Bladder microvascular endothelial cell (primary cell): Measurements from ENCODE around the gene PLCL1. TPM values are rescaled to one million over a fixed set of nuclear protein-coding genes. Genes with fewer than 3 reads are reported as not detected.

Source experiments
- total RNA-seq: library from RNA; depleted of rRNA; stranded (reverse); fragments of >200 nt; gene quantifications from 2 replicates; pipeline ENCODE4 v1.2.3, GENCODE V29; 2014

The PLCL1 gene
- 2.0 and 2.1 TPM in 2 replicates for total RNA-seq

DNA sequence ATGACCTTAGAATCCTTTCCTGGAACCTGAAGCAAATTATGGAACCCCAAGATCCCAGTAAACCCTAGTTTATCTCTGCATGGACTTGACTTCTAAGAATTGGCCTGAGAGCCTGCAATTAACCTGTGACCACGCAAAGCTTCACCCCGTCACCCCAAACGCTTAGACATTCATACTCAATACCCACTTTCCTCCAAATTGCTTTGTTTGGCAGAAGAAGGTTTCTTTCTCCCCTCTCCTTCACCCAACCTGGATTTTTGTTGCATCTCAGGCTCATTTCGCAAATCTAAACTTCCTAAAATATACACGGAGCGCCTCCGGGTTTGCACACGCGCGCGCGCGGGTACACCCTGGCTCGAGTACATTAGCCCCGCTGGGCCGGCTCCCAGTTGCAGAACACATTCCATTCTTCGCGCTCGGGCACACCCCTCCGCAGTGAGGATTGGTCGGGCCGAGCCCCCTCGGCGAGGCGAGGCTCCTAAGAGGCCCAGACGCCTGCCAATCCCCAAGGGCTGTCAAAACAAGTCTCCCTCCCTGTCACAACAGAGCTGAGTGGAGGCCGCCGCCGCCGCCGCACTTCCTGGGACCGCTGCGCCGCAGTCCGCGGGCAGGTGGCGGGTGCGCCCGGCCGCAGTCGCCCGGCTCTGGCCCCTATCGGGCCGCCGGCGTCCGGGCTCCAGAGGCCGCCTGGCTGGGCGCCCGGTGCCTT lies at the start of gene PLCL1:
PLCL1 (plus strand) TSS at position 545 of the 709 bp plus-strand sequence.

DNA sequence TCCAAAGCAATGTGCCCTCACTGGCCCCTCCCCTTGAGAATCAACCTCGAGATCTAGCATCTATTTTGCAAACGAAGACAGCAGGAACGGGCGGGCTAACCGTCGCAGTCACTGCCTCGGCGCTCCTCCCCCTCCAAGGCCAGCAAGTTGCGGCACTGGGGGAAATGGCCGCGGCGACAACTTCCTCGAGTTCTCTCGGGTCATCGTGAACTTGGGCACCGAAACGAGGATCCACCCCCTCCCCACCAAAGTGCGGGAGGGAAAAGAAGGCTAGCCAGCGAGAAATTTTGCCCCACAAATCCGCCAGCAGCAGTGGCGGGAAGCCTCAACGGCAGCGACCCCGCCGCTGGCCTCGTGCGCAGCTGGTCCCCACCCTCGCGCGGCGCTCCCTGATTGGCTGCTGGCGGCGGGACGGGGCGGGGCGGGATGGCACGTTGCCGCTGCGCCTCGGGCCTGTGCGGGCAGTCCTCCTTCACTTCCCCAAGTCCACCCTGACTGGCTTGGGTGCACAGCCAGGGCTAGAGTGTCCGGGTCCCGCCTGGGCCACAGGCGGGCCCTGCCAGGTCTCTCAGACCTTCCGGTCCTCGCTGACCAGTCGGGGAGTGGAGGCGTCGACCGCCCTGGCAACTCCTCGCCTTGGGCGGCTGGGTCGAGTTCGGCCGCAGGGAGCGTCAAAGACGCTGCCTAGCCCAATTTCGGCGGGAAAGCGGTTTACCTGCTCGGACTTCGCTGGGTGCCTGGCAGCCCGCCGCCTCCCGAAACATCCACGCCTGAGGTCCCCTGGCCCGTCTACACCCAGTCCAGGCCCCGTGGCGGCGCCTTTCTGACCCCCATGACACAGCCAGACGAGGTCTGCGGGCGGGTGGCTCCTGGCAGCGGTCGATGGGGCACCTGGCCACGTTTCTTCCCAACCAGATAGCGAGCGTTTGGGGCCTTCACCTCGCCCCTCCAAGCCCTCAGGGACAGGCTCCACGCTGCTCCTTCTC lies 19.1 kb upstream of the PLCL1 start, which contains the start of gene BOLL:
BOLL (minus strand) TSS at position 364 of the 986 bp plus-strand sequence. CDS start 3,469 bp downstream, outside the sequence.

Other genes with a start within 250 kb of the PLCL1 start
- 7.8 and 14.2 TPM in 2 replicates for gene RFTN2, start 129.0 kb upstream of the PLCL1 start, total RNA-seq
- 2.9 and 9.2 TPM in 2 replicates for gene MARS2, start 99.2 kb upstream of the PLCL1 start, total RNA-seq
- not detected in 2 replicates for gene BOLL, start 19.3 kb upstream of the PLCL1 start, total RNA-seq